GM21717 (cell line): ENCODE measurements around the gene HRK.

Experiments
- ATAC-seq: cut with Tn5 transposase; IDR thresholded peaks from one replicate; pipeline ENCODE4 v1.9.1; 2021; ENCODE audit warnings: mild to moderate bottlenecking, moderate library complexity; ENCODE audit not compliant: unreplicated experiment

HRK gene

GRCh38 chr12:116881325-116881876 is at the start of gene HRK:
TSS of gene HRK (minus strand) at chr12:116881441. CDS start at chr12:116881307, 134 bp downstream.
- ATAC-seq: no peak

- ATAC-seq: no peak
Measured at GRCh38 chr12:116929885-116930284, 48.6 kb upstream of the HRK start.

GRCh38 chr12:116928504-116928903 is 47.3 kb upstream of the HRK start:
- ATAC-seq: no peak

GRCh38 chr12:116927244-116927940 is 46.2 kb upstream of the HRK start:
- ATAC-seq: no peak

- no peak for ATAC-seq
Measured at GRCh38 chr12:116926283-116927243, 45.3 kb upstream of the HRK start.

- peak; percentile 76 for ATAC-seq
Measured at GRCh38 chr12:116924558-116925453, 43.6 kb upstream of the HRK start.

- peak; percentile 58 for ATAC-seq
Measured at GRCh38 chr12:116922194-116922897, 41.1 kb upstream of the HRK start.

GRCh38 chr12:116920939-116921338 is 39.7 kb upstream of the HRK start:
- no peak for ATAC-seq

GRCh38 chr12:116919706-116920485 is 38.7 kb upstream of the HRK start:
- ATAC-seq: no peak

- ATAC-seq: no peak
Measured at GRCh38 chr12:116919247-116919661, 38.0 kb upstream of the HRK start.

- no peak for ATAC-seq
Measured at GRCh38 chr12:116918464-116918863, 37.2 kb upstream of the HRK start.

- peak; percentile 85 for ATAC-seq
Measured at GRCh38 chr12:116916714-116917114, 35.5 kb upstream of the HRK start.

- no peak for ATAC-seq
Measured at GRCh38 chr12:116916122-116916521, 34.9 kb upstream of the HRK start.

- ATAC-seq: no peak
Measured at GRCh38 chr12:116915326-116915725, 34.1 kb upstream of the HRK start.

GRCh38 chr12:116910645-116911451 is 29.6 kb upstream of the HRK start, which contains the start of gene FBXW8:
TSS of gene FBXW8 (plus strand) at chr12:116910950. CDS start at chr12:116911038, 88 bp downstream.
- ATAC-seq: peak; percentile 93

- no peak for ATAC-seq
Measured at GRCh38 chr12:116910280-116910644, 29.0 kb upstream of the HRK start.

- ATAC-seq: no peak
Measured at GRCh38 chr12:116906285-116906684, 25.0 kb upstream of the HRK start.

GRCh38 chr12:116903818-116904217 is 22.6 kb upstream of the HRK start:
- ATAC-seq: no peak
